Transverse colon (tissue), 4 donors: ENCODE results near the gene KCNH2. TPM values are rescaled to one million over a fixed set of nuclear protein-coding genes. Genes with fewer than 3 reads are reported as not detected.

Source experiments
- DNase-seq: peaks from one replicate; pipeline ENCODE4 v3.0.0-alpha.2; 2019
- H3K27ac ChIP-seq, 4 donors: fragments of 200-600 bp; sonication (generic); 2 replicates each; pipeline ENCODE4 v1.5.1; 2016 to 2018; ENCODE audit warnings: inconsistent platforms in 4 of 4
- H3K27me3 ChIP-seq: fragments of 200-600 bp; sonication (generic); 2 replicates; pipeline ENCODE4 v1.5.1; 2017; ENCODE audit warnings: inconsistent platforms
- H3K36me3 ChIP-seq, 4 donors: fragments of 200-600 bp; sonication (generic); 2 replicates each; pipeline ENCODE4 v1.5.1; 2017 to 2019; ENCODE audit warnings: inconsistent platforms in 4 of 4
- H3K4me1 ChIP-seq, 4 donors: fragments of 200-600 bp; sonication (generic); 2 replicates each; pipeline ENCODE4 v1.5.1; 2017 to 2020; ENCODE audit warnings: inconsistent platforms in 4 of 4
- H3K4me3 ChIP-seq, 4 donors: fragments of 200-600 bp; sonication (generic); 1 replicate in 1 of 4; 2 replicates in 3 of 4; pipeline versions ENCODE4 v1.5.1 to v1.6.1; 2017 to 2019; ENCODE audit warnings: inconsistent platforms in 4 of 4
- H3K9me3 ChIP-seq, 2 donors: fragments of 200-600 bp; sonication (generic); 2 replicates each; pipeline ENCODE4 v1.5.1; 2017 to 2019; ENCODE audit warnings: inconsistent platforms in 2 of 2
- EP300 ChIP-seq: sonication (generic); formaldehyde crosslinking; IDR thresholded peaks from one replicate; pipeline ENCODE4 v1.6.1; 2017; ENCODE audit warnings: antibody characterized with exemption, low read depth
- POLR2A ChIP-seq: fragments of 450-650 bp; IDR thresholded peaks from one replicate; pipeline ENCODE4 v1.6.1; 2016; ENCODE audit warnings: antibody characterized with exemption, mild to moderate bottlenecking, moderate library complexity
- POLR2AphosphoS5 ChIP-seq, 3 donors: sonication (generic); formaldehyde crosslinking; IDR thresholded peaks; one replicate each; pipeline ENCODE4 v1.6.1; 2016; ENCODE audit warnings: antibody characterized with exemption in 3 of 3
- WGBS, 2 donors: methylation state at CpG; one replicate each; pipeline ENCODE4 v1.1.5; 2018; ENCODE audit warnings: low coverage in 1 of 2; 5-methylcytosine and 5-hydroxymethylcytosine counted together
- in situ Hi-C, 4 donors: fragments of 200-750 bp; cut with MboI; loops; one replicate each; pipeline versions ENCODE4 v1.15.0 to v1.15.1; 2017; ENCODE audit warnings: low sequenced_read_pairs in 3 of 4, low pct_ligation_motif_present in 1 of 4, low pct_unique_long_range_greater_than_20kb in 1 of 4
- intact Hi-C: fragments of 100-400 bp; cut with DNase I; formaldehyde crosslinking; loops from one replicate; pipeline ENCODE4 v1.15.1; 2023; ENCODE audit warnings: low total_unique reads
- total RNA-seq, 4 donors: library from RNA; depleted of rRNA; stranded (reverse); fragments of >200 nt; gene quantifications; one replicate each; pipeline ENCODE4 v1.1.0, GENCODE V29; 2016
- TF ChIP-seq, protein P1 (sequence below), 5 experiments: fragments of 200-600 bp in 3 of 5; fragments of 450-650 bp in 2 of 5; sonication (generic) in 3 of 5; IDR thresholded peaks; 1 replicate in 2 of 5; 2 replicates in 3 of 5; pipeline ENCODE4 v1.5.1; 2016 to 2017; ENCODE audit warnings: antibody characterized with exemption in 5 of 5, inconsistent platforms in 3 of 5, mild to moderate bottlenecking in 2 of 5, moderate library complexity in 1 of 5

KCNH2 gene
- total RNA-seq, 4 donors from 2014 or later = 9.5 to 39.0 (median 19.3) TPM

DNA sequence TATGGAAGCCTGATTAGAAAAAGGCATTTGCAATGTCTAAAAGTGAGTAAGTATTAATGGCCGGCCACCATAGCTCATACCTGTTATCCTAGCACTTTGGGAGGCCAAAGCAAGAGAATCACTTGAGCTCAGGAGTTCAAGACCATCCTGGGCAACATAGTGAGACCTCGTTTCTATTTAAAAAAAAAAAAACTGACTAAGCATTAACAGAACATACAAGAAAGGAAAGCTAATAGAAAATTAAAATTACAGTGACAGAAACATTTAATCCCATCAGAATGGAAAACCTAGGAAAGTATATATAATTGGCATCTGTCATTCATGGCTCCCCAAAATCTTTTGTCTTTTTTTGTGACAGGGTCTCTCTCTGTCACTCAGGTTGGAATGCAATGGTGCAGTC is 69.9 kb downstream of the KCNH2 start:
- no peak overlapping the region for H3K4me3 ChIP-seq
- H3K27ac ChIP-seq = no peak overlapping the region
- H3K9me3 ChIP-seq = no peaks in the 10 kb centered on the region
- intact Hi-C loops = no loop called here
- in situ Hi-C loops = no loop called here
- DNase-seq = no peak
- no peaks in the 10 kb centered on the region for H3K36me3 ChIP-seq
- H3K27me3 ChIP-seq = peaks cover 3% of the 10 kb centered on the region
- H3K4me1 ChIP-seq = peaks cover 12 to 17% (median 14%) of the 10 kb centered on the region in 4 donors
- WGBS, 2 donors = 80% methylated on average over 1 to 2 of the region's 2 CpGs
- TF ChIP-seq, protein P1, sequence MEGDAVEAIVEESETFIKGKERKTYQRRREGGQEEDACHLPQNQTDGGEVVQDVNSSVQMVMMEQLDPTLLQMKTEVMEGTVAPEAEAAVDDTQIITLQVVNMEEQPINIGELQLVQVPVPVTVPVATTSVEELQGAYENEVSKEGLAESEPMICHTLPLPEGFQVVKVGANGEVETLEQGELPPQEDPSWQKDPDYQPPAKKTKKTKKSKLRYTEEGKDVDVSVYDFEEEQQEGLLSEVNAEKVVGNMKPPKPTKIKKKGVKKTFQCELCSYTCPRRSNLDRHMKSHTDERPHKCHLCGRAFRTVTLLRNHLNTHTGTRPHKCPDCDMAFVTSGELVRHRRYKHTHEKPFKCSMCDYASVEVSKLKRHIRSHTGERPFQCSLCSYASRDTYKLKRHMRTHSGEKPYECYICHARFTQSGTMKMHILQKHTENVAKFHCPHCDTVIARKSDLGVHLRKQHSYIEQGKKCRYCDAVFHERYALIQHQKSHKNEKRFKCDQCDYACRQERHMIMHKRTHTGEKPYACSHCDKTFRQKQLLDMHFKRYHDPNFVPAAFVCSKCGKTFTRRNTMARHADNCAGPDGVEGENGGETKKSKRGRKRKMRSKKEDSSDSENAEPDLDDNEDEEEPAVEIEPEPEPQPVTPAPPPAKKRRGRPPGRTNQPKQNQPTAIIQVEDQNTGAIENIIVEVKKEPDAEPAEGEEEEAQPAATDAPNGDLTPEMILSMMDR (IDR thresholded peaks at IDR 0.05) = no peak
- TF ChIP-seq POLR2A (no peak), EP300 (no peak), POLR2AphosphoS5 (IDR thresholded peaks at IDR 0.05) (no peak)

DNA sequence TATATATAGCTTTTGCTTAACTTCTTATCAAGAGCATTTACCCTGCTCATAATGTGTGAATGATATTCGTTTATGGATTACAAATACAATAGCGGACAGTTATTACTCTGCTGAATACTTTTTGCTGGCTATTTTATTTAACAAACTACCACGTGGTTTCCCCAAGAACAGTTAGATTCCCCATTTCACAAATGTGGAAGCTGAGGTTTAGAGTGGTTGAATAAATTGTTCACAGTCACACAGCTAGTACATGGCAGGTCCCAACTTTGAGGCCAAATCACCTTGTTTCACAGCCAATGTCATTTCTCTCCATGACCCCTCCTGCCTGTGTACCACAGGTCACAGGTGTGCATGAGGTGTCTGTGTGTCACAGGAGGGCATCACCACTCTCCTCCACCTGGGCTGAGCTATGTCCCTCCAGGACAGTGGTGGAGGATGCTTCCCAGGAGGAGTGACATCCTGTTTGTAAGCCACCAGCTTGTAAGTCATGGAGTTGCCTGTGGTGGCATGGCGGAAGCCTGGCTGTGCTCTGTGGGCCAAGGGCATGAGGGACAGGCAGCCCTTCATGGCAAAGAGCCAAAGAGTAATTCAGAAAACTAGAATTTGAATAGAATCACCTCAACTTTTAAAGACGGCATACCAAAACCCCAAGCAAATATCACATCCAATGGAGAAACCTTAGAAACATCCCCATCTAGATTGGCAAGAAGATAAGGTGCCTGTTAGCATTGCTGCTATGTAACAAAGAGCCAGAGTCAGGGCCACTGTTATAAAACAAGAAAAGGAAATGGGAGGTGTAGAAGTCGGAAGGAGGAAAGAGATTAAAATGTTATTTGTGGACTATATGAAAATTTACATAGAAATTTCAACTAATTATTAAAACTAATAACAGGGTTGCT is 73.9 kb downstream of the KCNH2 start:
- in situ Hi-C loops = no loop called here
- peak overlapping the region; percentile 73 to 78 (median 78) for H3K27ac ChIP-seq

DNA sequence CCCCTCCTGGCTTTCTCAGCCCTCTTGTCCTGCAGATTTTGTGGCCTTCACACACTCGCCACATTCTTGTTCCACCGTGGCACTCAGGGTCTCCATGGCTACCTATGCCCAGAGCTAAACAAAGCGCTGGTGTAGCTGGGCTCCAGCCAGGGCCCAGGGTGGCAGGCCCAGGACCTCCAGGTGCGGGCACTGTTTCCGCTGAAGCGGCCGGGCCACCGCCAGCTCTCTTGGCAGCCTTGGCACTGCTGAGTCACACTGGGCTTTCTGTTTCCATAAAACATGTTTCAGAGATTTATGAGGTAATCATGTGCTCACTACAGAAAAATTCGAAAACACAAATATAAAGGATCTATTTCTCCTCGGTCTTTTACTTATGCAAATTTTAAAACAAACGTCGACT is 74.5 kb downstream of the KCNH2 start:
- no peaks in the 10 kb centered on the region for H3K36me3 ChIP-seq
- 14 to 20% methylated on average over 4 to 12 of the region's 12 CpGs for WGBS, 2 donors
- peaks cover 27 to 51% (median 42%) of the 10 kb centered on the region in 4 donors for H3K4me1 ChIP-seq
- in situ Hi-C loops = no loop called here
- H3K4me3 ChIP-seq = no peak overlapping the region
- H3K9me3 ChIP-seq = no peaks in the 10 kb centered on the region
- no peaks in the 10 kb centered on the region for H3K27me3 ChIP-seq
- TF ChIP-seq, protein P1 (IDR thresholded peaks at IDR 0.05) = no peak
- TF ChIP-seq POLR2AphosphoS5 (IDR thresholded peaks at IDR 0.05) = peak in 2 of 3 donors; percentile 31 to 51
- peak overlapping the region; percentile 73 to 78 (median 78) for H3K27ac ChIP-seq
- intact Hi-C loops = no loop called here
- peak; percentile 82 for DNase-seq

More for the DNA sequence above, 73.9 kb downstream of the KCNH2 start:
- Histone ChIP-seq H3K4me3 (no peak overlapping the region), H3K4me1 (peaks cover 25 to 51% (median 41%) of the 10 kb centered on the region in 4 donors), H3K36me3 (no peaks in the 10 kb centered on the region), H3K9me3 (no peaks in the 10 kb centered on the region), H3K27me3 (no peaks in the 10 kb centered on the region)
- no peak for DNase-seq
- 34 to 42% methylated on average over 5 to 6 of the region's 6 CpGs for WGBS, 2 donors
- TF ChIP-seq EP300 (no peak), POLR2AphosphoS5 (IDR thresholded peaks at IDR 0.05) (no peak), POLR2A (no peak)
- TF ChIP-seq, protein P1 (IDR thresholded peaks at IDR 0.05) = no peak
- intact Hi-C loops = no loop called here

DNA sequence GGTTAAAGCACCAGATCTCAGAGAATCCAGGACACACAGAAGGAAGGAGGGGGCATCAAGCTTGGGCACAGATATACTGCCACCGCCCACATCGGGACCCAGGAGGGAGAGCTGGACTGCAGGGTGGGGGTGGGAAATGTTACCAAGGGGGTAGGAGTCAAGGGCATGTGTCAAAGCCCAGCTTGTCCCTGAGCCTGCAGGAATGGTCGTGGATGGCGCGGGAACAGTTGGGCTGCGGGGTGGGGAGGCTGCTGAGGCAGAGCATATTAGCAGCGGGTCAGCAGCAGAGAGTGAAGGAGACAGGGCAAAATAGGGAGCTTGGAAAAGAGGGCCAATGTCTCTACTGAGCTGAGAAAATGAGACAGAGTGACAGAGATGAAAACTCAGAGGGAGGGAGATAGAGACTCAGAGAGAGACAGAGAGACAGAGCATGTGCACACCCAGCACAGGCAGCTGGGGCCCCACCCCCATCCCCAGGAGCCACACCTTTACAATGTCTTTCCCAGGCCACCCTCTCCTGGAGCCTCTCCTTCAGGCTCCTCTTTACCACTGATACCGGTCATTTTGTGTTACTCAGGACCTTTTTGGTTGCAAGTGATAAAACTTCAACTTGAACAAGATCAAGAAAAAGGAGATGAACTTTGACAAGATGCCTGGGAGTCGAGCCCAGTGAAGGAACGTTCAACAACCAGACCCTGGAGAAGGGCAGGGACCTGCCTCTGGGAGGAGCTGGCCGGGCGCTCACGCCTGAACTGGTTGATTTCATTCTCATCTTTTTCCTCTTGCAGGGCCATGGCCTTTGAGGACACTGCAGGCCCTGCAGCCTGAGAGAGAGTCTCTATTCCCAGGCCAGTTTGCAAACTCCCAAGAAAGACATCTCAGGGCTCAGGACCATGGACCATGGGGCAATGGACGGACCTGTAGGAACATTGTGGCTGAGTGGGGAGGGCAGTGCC is 75.8 kb downstream of the KCNH2 start:
- intact Hi-C loops (no loop called here), in situ Hi-C loops (no loop called here)
- peak; percentile 67 for DNase-seq
- Histone ChIP-seq H3K27me3 (peaks cover 3% of the 10 kb centered on the region), H3K4me3 (no peak overlapping the region), H3K4me1 (peaks cover 28 to 56% (median 44%) of the 10 kb centered on the region in 4 donors), H3K9me3 (no peaks in the 10 kb centered on the region), H3K27ac (peak overlapping the region; percentile 73 to 78 (median 78)), H3K36me3 (no peaks in the 10 kb centered on the region)
- no peak for TF ChIP-seq EP300
- TF ChIP-seq POLR2AphosphoS5 (IDR thresholded peaks at IDR 0.05) = no peak
- TF ChIP-seq POLR2A = no peak
- TF ChIP-seq, protein P1 (IDR thresholded peaks at IDR 0.05) = no peak
- WGBS, 2 donors = 49 to 53% methylated on average over 10 to 14 of the region's 14 CpGs
